Osteocyte (in vitro differentiated cells): ENCODE data around the gene DMD. TPM values are rescaled to one million over a fixed set of nuclear protein-coding genes. Genes with fewer than 3 reads are reported as not detected.

Source experiments
- DNase-seq: peaks from one replicate; pipeline ENCODE4 v3.0.0; 2021; ENCODE audit warnings: mixed read lengths; ENCODE audit not compliant: unreplicated experiment; ENCODE audit errors: extremely low spot score
- H3K27ac Mint-ChIP-seq: one replicate; pipeline ENCODE4 v1.8.0; 2021; ENCODE audit warnings: mild to moderate bottlenecking, mixed read lengths; ENCODE audit not compliant: unreplicated experiment
- H3K27me3 Mint-ChIP-seq: one replicate; pipeline ENCODE4 v1.8.0; 2021; ENCODE audit warnings: mixed read lengths; ENCODE audit not compliant: unreplicated experiment
- H3K36me3 Mint-ChIP-seq: one replicate; pipeline ENCODE4 v1.8.0; 2021; ENCODE audit warnings: mixed read lengths; ENCODE audit not compliant: unreplicated experiment
- H3K4me1 Mint-ChIP-seq: one replicate; pipeline ENCODE4 v1.8.0; 2021; ENCODE audit warnings: mixed read lengths; ENCODE audit not compliant: unreplicated experiment
- H3K4me3 Mint-ChIP-seq: one replicate; pipeline ENCODE4 v1.8.0; 2021; ENCODE audit warnings: mild to moderate bottlenecking, moderate library complexity, mixed read lengths; ENCODE audit not compliant: unreplicated experiment
- H3K9me3 Mint-ChIP-seq: one replicate; pipeline ENCODE4 v1.8.0; 2021; ENCODE audit warnings: mixed read lengths; ENCODE audit not compliant: unreplicated experiment
- total RNA-seq: library from RNA; stranded (reverse); gene quantifications from 2 replicates; pipeline ENCODE4 v1.2.1, GENCODE V29; 2021
- TF ChIP-seq, protein P1 (sequence below): fragments of 200-600 bp; sonication (generic); IDR thresholded peaks from 2 replicates; pipeline ENCODE4 v1.5.0; 2021; ENCODE audit warnings: antibody characterized with exemption, mild to moderate bottlenecking, moderate library complexity

Gene DMD
- total RNA-seq, 1 donor from 2014 or later = 317 TPM

DNA sequence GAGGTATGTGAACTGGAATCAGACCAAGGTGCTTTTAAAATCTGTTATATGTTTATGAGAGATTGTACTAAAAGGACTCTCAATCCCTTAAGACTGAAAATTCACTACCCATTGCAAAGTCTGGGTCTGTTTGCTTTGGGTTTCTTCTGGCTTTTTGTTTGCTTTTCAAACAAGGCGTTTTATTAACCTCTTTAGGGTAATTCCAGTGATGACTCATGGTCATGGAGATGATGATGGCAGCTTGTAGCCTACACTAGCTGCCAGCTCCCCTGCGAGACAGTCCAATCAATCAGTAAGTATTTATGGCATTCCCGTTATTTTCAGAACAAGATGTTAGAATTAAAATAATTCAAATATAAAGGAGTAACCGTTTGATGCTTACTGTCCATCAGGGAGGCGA lies 1495.7 kb downstream of the DMD start:
- TF ChIP-seq, protein P1, sequence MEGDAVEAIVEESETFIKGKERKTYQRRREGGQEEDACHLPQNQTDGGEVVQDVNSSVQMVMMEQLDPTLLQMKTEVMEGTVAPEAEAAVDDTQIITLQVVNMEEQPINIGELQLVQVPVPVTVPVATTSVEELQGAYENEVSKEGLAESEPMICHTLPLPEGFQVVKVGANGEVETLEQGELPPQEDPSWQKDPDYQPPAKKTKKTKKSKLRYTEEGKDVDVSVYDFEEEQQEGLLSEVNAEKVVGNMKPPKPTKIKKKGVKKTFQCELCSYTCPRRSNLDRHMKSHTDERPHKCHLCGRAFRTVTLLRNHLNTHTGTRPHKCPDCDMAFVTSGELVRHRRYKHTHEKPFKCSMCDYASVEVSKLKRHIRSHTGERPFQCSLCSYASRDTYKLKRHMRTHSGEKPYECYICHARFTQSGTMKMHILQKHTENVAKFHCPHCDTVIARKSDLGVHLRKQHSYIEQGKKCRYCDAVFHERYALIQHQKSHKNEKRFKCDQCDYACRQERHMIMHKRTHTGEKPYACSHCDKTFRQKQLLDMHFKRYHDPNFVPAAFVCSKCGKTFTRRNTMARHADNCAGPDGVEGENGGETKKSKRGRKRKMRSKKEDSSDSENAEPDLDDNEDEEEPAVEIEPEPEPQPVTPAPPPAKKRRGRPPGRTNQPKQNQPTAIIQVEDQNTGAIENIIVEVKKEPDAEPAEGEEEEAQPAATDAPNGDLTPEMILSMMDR = no peak
- no peaks in the 10 kb centered on the region for H3K27me3 Mint-ChIP-seq
- H3K9me3 Mint-ChIP-seq = peaks cover 6% of the 10 kb centered on the region
- no peak overlapping the region for H3K27ac Mint-ChIP-seq
- no peak overlapping the region for H3K4me3 Mint-ChIP-seq
- no peaks in the 10 kb centered on the region for H3K4me1 Mint-ChIP-seq
- DNase-seq = no peak
- no peaks in the 10 kb centered on the region for H3K36me3 Mint-ChIP-seq

DNA sequence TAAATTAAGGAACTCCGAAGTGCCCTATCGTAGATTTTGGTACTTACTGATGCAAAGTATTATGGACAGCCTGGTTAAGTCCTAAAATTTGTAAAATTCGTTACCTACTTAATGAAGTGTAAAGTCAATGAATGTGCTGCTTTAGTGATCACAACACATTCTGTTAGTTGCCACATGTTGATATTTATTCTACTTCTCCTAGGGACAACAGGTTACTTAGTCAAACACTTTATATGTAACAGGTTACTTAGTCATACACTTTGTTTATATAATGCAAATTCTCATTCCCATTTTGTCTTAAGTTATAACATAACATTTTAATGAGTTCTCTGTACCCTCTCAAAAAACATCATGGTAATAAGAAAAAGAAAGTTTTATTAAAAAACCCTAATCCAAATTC lies 1496.6 kb downstream of the DMD start:
- H3K4me3 Mint-ChIP-seq = no peak overlapping the region
- no peak for DNase-seq
- no peak overlapping the region for H3K27ac Mint-ChIP-seq
- TF ChIP-seq, protein P1 = no peak
- no peaks in the 10 kb centered on the region for H3K27me3 Mint-ChIP-seq
- H3K36me3 Mint-ChIP-seq = no peaks in the 10 kb centered on the region
- peaks cover 6% of the 10 kb centered on the region for H3K9me3 Mint-ChIP-seq
- no peaks in the 10 kb centered on the region for H3K4me1 Mint-ChIP-seq

DNA sequence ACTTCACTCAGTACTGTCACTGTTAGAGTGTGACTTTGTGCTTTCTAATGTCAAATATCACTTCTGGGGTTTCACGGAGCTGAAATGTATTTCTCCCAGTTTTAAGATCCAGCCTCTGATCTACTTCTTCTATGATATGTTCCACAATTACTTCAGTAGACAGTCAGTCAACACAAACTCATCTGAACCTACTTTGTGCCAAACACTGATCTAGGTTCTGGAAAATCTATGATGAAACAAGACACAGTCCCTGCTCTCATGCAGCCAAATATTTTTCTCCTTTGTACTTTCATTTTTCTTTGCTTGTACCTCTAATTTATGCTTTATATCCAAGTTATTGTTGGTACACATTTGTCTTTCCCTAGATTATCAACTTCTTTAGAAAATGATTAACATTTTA lies 1498.2 kb downstream of the DMD start:
- Mint-ChIP-seq H3K4me3 (no peak overlapping the region), H3K27ac (no peak overlapping the region), H3K27me3 (no peaks in the 10 kb centered on the region)

DNA sequence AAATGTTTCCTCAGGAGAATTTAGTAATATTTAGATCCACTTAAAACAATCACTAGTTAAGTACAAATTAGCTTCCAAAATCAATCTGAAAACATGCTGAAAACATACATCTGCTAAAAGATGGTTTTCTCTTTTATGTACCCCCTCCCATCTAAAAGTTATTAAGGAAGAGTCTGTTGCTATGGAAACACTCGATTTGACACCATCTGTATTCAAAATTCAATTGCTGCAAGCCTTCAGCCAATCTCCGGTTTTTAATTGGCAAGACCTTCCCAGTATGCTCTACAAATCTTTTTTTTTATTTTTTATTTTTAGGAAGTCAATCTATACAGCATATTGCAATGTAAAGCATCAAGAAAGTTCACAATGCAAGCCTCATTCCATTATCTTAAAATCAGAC lies 1500.2 kb downstream of the DMD start:
- H3K36me3 Mint-ChIP-seq = no peaks in the 10 kb centered on the region
- H3K27ac Mint-ChIP-seq = no peak overlapping the region
- H3K4me3 Mint-ChIP-seq = no peak overlapping the region
- no peak for DNase-seq
- H3K9me3 Mint-ChIP-seq = peaks cover 6% of the 10 kb centered on the region
- peaks cover 7% of the 10 kb centered on the region for H3K4me1 Mint-ChIP-seq
- TF ChIP-seq, protein P1 = no peak
- H3K27me3 Mint-ChIP-seq = no peaks in the 10 kb centered on the region

More for the DNA sequence above, 1498.2 kb downstream of the DMD start:
- peaks cover 1% of the 10 kb centered on the region for H3K4me1 Mint-ChIP-seq
- DNase-seq = no peak
- no peaks in the 10 kb centered on the region for H3K36me3 Mint-ChIP-seq
- TF ChIP-seq, protein P1 = no peak
- H3K9me3 Mint-ChIP-seq = peaks cover 6% of the 10 kb centered on the region

DNA sequence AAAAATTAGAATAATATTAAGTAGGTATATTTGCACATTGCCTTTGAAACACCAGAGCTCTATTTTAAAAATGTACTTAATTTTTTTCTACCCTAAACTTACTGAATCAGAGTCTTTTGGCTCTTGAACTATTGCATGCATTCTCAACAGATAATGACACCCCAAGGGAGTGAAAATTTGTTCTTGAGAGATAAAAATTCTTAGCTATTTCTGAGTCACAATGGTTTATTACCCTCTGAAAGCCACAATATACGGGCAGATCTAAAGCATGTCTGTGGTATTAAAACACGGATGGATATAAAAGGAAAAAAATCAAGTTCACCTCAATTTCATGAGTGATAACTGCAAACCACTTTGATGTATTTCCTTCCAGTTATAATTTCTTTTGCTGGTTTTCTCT lies 1503.2 kb downstream of the DMD start:
- no peaks in the 10 kb centered on the region for H3K9me3 Mint-ChIP-seq
- DNase-seq = no peak
- no peak overlapping the region for H3K4me3 Mint-ChIP-seq
- H3K27me3 Mint-ChIP-seq = peaks cover 2% of the 10 kb centered on the region
- H3K4me1 Mint-ChIP-seq = peaks cover 7% of the 10 kb centered on the region
- no peak overlapping the region for H3K27ac Mint-ChIP-seq
- no peaks in the 10 kb centered on the region for H3K36me3 Mint-ChIP-seq
- TF ChIP-seq, protein P1 = no peak
